Right lobe of liver (tissue), 6 donors: Measurements from ENCODE around the gene STAC. TPM values are rescaled to one million over a fixed set of nuclear protein-coding genes. Genes with fewer than 3 reads are reported as not detected.

Experiments
- ATAC-seq, 4 donors: fragments of 200-7000 bp; cut with Tn5 transposase; one replicate each; pipeline ENCODE4 v1.9.1; 2020; ENCODE audit warnings: mild to moderate bottlenecking in 4 of 4, moderate library complexity in 4 of 4
- DNase-seq, 3 donors: peaks; one replicate each; pipeline ENCODE4 v3.0.0-alpha.2; 2020
- H3K27ac ChIP-seq, 3 donors: fragments of 200-600 bp; one replicate each; pipeline ENCODE4 v1.8.0; 2022
- H3K27me3 ChIP-seq, 2 donors: fragments of 200-600 bp; one replicate each; pipeline ENCODE4 v1.8.0; 2022
- H3K36me3 ChIP-seq, 4 donors: fragments of 200-600 bp; sonication (generic) in 1 of 4; one replicate each; pipeline versions ENCODE4 v1.5.1 to v1.8.0; 2017 to 2022; ENCODE audit warnings: control low read depth in 1 of 4
- H3K4me1 ChIP-seq, 4 donors: fragments of 200-600 bp; sonication (generic) in 1 of 4; one replicate each; pipeline versions ENCODE4 v1.5.1 to v1.8.0; 2017 to 2022; ENCODE audit warnings: control low read depth in 1 of 4
- H3K4me3 ChIP-seq, 3 donors: fragments of 200-600 bp; one replicate each; pipeline ENCODE4 v1.8.0; 2022
- H3K9me3 ChIP-seq, 4 donors: fragments of 200-600 bp; sonication (generic) in 1 of 4; one replicate each; pipeline versions ENCODE4 v1.5.1 to v1.8.0; 2017 to 2022; ENCODE audit warnings: control low read depth in 1 of 4
- CTCF ChIP-seq, 4 donors: fragments of 200-600 bp in 3 of 4; fragments of 450-650 bp in 1 of 4; IDR thresholded peaks; one replicate each; pipeline versions ENCODE4 v1.5.1 to v1.8.0; 2016 to 2022; ENCODE audit warnings: antibody characterized with exemption in 4 of 4, mild to moderate bottlenecking in 2 of 4
- POLR2A ChIP-seq: fragments of 450-650 bp; IDR thresholded peaks from one replicate; pipeline ENCODE4 v1.6.1; 2017; ENCODE audit warnings: antibody characterized with exemption, mild to moderate bottlenecking
- WGBS: methylation state at CpG from one replicate; pipeline ENCODE4 v1.1.6; 2018; ENCODE audit warnings: low coverage, low lambda C conversion rate; ENCODE audit not compliant: insufficient coverage; ENCODE audit errors: missing lambda C conversion rate; 5-methylcytosine and 5-hydroxymethylcytosine counted together
- intact Hi-C, 2 donors: fragments of 100-400 bp; cut with DNase I; formaldehyde crosslinking; loops; one replicate each; pipeline versions ENCODE4 v1.11.2 to v1.14.1; 2022
- total RNA-seq, 6 experiments: library from RNA; depleted of rRNA in 2 of 6; stranded (reverse); fragments of >200 nt in 2 of 6; fragmentation: NEBNext Ultra II Directional in 3 of 6; extraction: Animal tissue kit (Norgen Biotek cat#: 25700) in 3 of 6; gene quantifications; one replicate each; pipeline versions ENCODE4 v1.1.0 to v1.2.4, GENCODE V29; 2016 to 2023
- donor health status: DM: no; HTN: yes; CAD: no.
- donor health status: DM: no; HTN: no; CAD: no.
- donor health status: DM: no; HTN: no; CAD: no.
- donor health status: DM: no; HTN: yes; CAD: no.
- donor health status: DM: no; HTN: yes; CAD: no.

STAC gene
- total RNA-seq, 6 experiments from 2014 or later: 0.19 to 1.2 (median 0.70) TPM

- Histone ChIP-seq H3K4me1 (no peaks in the 10 kb centered on the region), H3K27ac (no peak overlapping the region), H3K9me3 (no peaks in the 10 kb centered on the region), H3K36me3 (no peaks in the 10 kb centered on the region), H3K4me3 (no peak overlapping the region), H3K27me3 (peaks cover 0 to 3% of the 10 kb centered on the region in 2 donors)
- intact Hi-C loops: no loop called here
- ATAC-seq (no peak), DNase-seq (no peak)
- TF ChIP-seq POLR2A (no peak), CTCF (IDR thresholded peaks at IDR 0.05) (no peak)
- WGBS: 61% methylated on average over 4 of the region's 5 CpGs
Measured at GRCh38 chr3:36546226-36546625, 165.9 kb downstream of the STAC start.

GRCh38 chr3:36548712-36549111 lies 168.4 kb downstream of the STAC start:
- Histone ChIP-seq H3K9me3 (no peaks in the 10 kb centered on the region), H3K4me3 (no peak overlapping the region), H3K36me3 (no peaks in the 10 kb centered on the region), H3K27me3 (no peaks in the 10 kb centered on the region), H3K27ac (no peak overlapping the region), H3K4me1 (no peaks in the 10 kb centered on the region)
- intact Hi-C loops: no loop called here
- TF ChIP-seq CTCF (IDR thresholded peaks at IDR 0.05) (no peak), POLR2A (no peak)
- 47% methylated on average over 2 of the region's 2 CpGs for WGBS
- ATAC-seq (no peak), DNase-seq (no peak)

GRCh38 chr3:36557021-36557707 lies 176.9 kb downstream of the STAC start:
- no peak overlapping the region for H3K4me3 ChIP-seq
- ATAC-seq: no peak
- no peaks in the 10 kb centered on the region for H3K4me1 ChIP-seq
- H3K9me3 ChIP-seq: no peaks in the 10 kb centered on the region
- no peak for TF ChIP-seq POLR2A
- no peak for TF ChIP-seq CTCF (IDR thresholded peaks at IDR 0.05)
- H3K27ac ChIP-seq: no peak overlapping the region
- no peak for DNase-seq
- intact Hi-C loops: no loop called here
- 51% methylated on average over 2 of the region's 2 CpGs for WGBS
- no peaks in the 10 kb centered on the region for H3K27me3 ChIP-seq
- H3K36me3 ChIP-seq: no peaks in the 10 kb centered on the region

- TF ChIP-seq POLR2A: no peak
- no peak for TF ChIP-seq CTCF (IDR thresholded peaks at IDR 0.05)
- Histone ChIP-seq H3K27me3 (no peaks in the 10 kb centered on the region), H3K36me3 (no peaks in the 10 kb centered on the region), H3K4me1 (no peaks in the 10 kb centered on the region), H3K9me3 (no peaks in the 10 kb centered on the region), H3K4me3 (no peak overlapping the region), H3K27ac (no peak overlapping the region)
- intact Hi-C loops: no loop called here
- DNase-seq (no peak), ATAC-seq (no peak)
- 69% methylated on average over 4 of the region's 5 CpGs for WGBS
Measured at GRCh38 chr3:36557708-36558421, 177.6 kb downstream of the STAC start.
